Urothelium cell line (cell line): Measurements from ENCODE around the gene HECTD4.
"Not testable (repeated sequence)": the region's sequence is repeated elsewhere in the genome, so short reads cannot be mapped to it uniquely, and the experiment has no call there.

ENCODE experiments used
- DNase-seq: peaks from one replicate; pipeline ENCODE4 v3.0.0; 2011; ENCODE audit warnings: low spot score, mixed read lengths
- FAIRE-seq: peaks from 2 replicates; lab custom pipeline; 2011; peaks lifted over from hg19 to GRCh38; lab: Jason Lieb, UNC

HECTD4 gene

GRCh38 chr12:112166051-112167015, 215.9 kb downstream of the HECTD4 start:
- DNase-seq (no peak), FAIRE-seq (no peak)

- FAIRE-seq (no peak), DNase-seq (no peak)
These were observed 216.6 kb downstream of the HECTD4 start for GRCh38 chr12:112165624-112166023.

GRCh38 chr12:112164011-112164660, 218.1 kb downstream of the HECTD4 start:
- no peak for FAIRE-seq

GRCh38 chr12:112163471-112163991, 218.7 kb downstream of the HECTD4 start:
- DNase-seq (no peak), FAIRE-seq (no peak)

More at GRCh38 chr12:112164011-112164660, 218.1 kb downstream of the HECTD4 start:
- DNase-seq: no peak

- FAIRE-seq: no peak
- DNase-seq: no peak
These were observed 219.2 kb downstream of the HECTD4 start for GRCh38 chr12:112163056-112163455.

- no peak for DNase-seq
- no peak for FAIRE-seq
These were observed 219.9 kb downstream of the HECTD4 start for GRCh38 chr12:112162241-112162790.

GRCh38 chr12:112161711-112162110, 220.5 kb downstream of the HECTD4 start:
- FAIRE-seq: no peak
- no peak for DNase-seq

- no peak for DNase-seq
- no peak for FAIRE-seq
These were observed 221.6 kb downstream of the HECTD4 start for GRCh38 chr12:112160611-112161010.

- DNase-seq: no peak
- peak; percentile 30 for FAIRE-seq
These were observed 223.1 kb downstream of the HECTD4 start for GRCh38 chr12:112159146-112159541.

GRCh38 chr12:112158461-112159145, 223.6 kb downstream of the HECTD4 start:
- FAIRE-seq: not testable (repeated sequence)

GRCh38 chr12:112153893-112154219, 228.4 kb downstream of the HECTD4 start:
- FAIRE-seq (no peak), DNase-seq (no peak)

More at GRCh38 chr12:112158461-112159145, 223.6 kb downstream of the HECTD4 start:
- not testable (repeated sequence) for DNase-seq

- FAIRE-seq (no peak), DNase-seq (no peak)
These were observed 228.9 kb downstream of the HECTD4 start for GRCh38 chr12:112153181-112153892.

- FAIRE-seq: no peak
- no peak for DNase-seq
These were observed 230.3 kb downstream of the HECTD4 start for GRCh38 chr12:112151766-112152541.

GRCh38 chr12:112149596-112149995, 232.6 kb downstream of the HECTD4 start:
- FAIRE-seq: no peak
- no peak for DNase-seq

GRCh38 chr12:112148031-112148513, 234.2 kb downstream of the HECTD4 start:
- FAIRE-seq (no peak), DNase-seq (peak; percentile 80)

GRCh38 chr12:112146123-112146522, 236.1 kb downstream of the HECTD4 start:
- FAIRE-seq (no peak), DNase-seq (no peak)

GRCh38 chr12:112140728-112141127, 241.5 kb downstream of the HECTD4 start:
- no peak for DNase-seq
- no peak for FAIRE-seq

GRCh38 chr12:112134731-112135130, 247.5 kb downstream of the HECTD4 start:
- FAIRE-seq (no peak), DNase-seq (no peak)

GRCh38 chr12:112133418-112133817, 248.8 kb downstream of the HECTD4 start:
- FAIRE-seq (no peak), DNase-seq (no peak)
